Epidermal melanocyte (primary cell): ENCODE data around the gene MARCHF7.

Experiments
- DNase-seq: peaks from one replicate; pipeline ENCODE4 v3.0.0; 2011; ENCODE audit warnings: low spot score; ENCODE audit not compliant: insufficient read length

MARCHF7 gene

GRCh38 chr2:159759577-159759976 is 47.3 kb downstream of the MARCHF7 start:
- DNase-seq, result no peak

GRCh38 chr2:159760326-159760725 is 48.0 kb downstream of the MARCHF7 start:
- no peak for DNase-seq

GRCh38 chr2:159762075-159762474 is 49.8 kb downstream of the MARCHF7 start:
- DNase-seq, result no peak
